ENCODE data around the gene CRYBG3. TPM values are rescaled to one million over a fixed set of nuclear protein-coding genes. Genes with fewer than 3 reads are reported as not detected.

Gene CRYBG3
- total RNA-seq, 1 donor from 2014 or later, result 13.5 TPM

- DNase-seq (ENCODE audit: extremely low spot score, unreplicated experiment), result no peak
- TF ChIP-seq CTCF (conservative IDR thresholded peaks at IDR 0.05), result no peak
- no peak overlapping the region for H3K27ac Mint-ChIP-seq
- no peaks in the 10 kb centered on the region for H3K36me3 Mint-ChIP-seq
- no peaks in the 10 kb centered on the region for H3K4me1 Mint-ChIP-seq (ENCODE audit: unreplicated experiment)
- no peaks in the 10 kb centered on the region for H3K9me3 Mint-ChIP-seq
- H3K4me3 Mint-ChIP-seq, result no peak overlapping the region
- no peaks in the 10 kb centered on the region for H3K27me3 Mint-ChIP-seq
These were observed 168.9 kb downstream of the CRYBG3 start for GRCh38 chr3:97990624-97991292.

- no peak for TF ChIP-seq CTCF (conservative IDR thresholded peaks at IDR 0.05)
- DNase-seq (ENCODE audit: extremely low spot score, unreplicated experiment), result no peak
- Mint-ChIP-seq H3K36me3 (no peaks in the 10 kb centered on the region), H3K4me3 (no peak overlapping the region), H3K27me3 (no peaks in the 10 kb centered on the region), H3K27ac (no peak overlapping the region), H3K4me1 (ENCODE audit: unreplicated experiment) (no peaks in the 10 kb centered on the region), H3K9me3 (no peaks in the 10 kb centered on the region)
These were observed 169.5 kb downstream of the CRYBG3 start for GRCh38 chr3:97991293-97991682.

GRCh38 chr3:97992547-97993173, 170.8 kb downstream of the CRYBG3 start:
- no peaks in the 10 kb centered on the region for H3K27me3 Mint-ChIP-seq
- no peaks in the 10 kb centered on the region for H3K9me3 Mint-ChIP-seq
- no peaks in the 10 kb centered on the region for H3K4me1 Mint-ChIP-seq (ENCODE audit: unreplicated experiment)
- H3K36me3 Mint-ChIP-seq, result no peaks in the 10 kb centered on the region
- H3K27ac Mint-ChIP-seq, result no peak overlapping the region
- H3K4me3 Mint-ChIP-seq, result no peak overlapping the region
- TF ChIP-seq CTCF (conservative IDR thresholded peaks at IDR 0.05), result no peak
- DNase-seq (ENCODE audit: extremely low spot score, unreplicated experiment), result no peak

- TF ChIP-seq CTCF (conservative IDR thresholded peaks at IDR 0.05), result no peak
- Mint-ChIP-seq H3K27ac (no peak overlapping the region), H3K9me3 (no peaks in the 10 kb centered on the region), H3K27me3 (no peaks in the 10 kb centered on the region), H3K36me3 (no peaks in the 10 kb centered on the region), H3K4me1 (ENCODE audit: unreplicated experiment) (no peaks in the 10 kb centered on the region), H3K4me3 (no peak overlapping the region)
- DNase-seq (ENCODE audit: extremely low spot score, unreplicated experiment), result no peak
These were observed 171.7 kb downstream of the CRYBG3 start for GRCh38 chr3:97993526-97993925.

- no peaks in the 10 kb centered on the region for H3K36me3 Mint-ChIP-seq
- no peaks in the 10 kb centered on the region for H3K4me1 Mint-ChIP-seq (ENCODE audit: unreplicated experiment)
- no peak overlapping the region for H3K4me3 Mint-ChIP-seq
- H3K9me3 Mint-ChIP-seq, result no peaks in the 10 kb centered on the region
- no peaks in the 10 kb centered on the region for H3K27me3 Mint-ChIP-seq
- TF ChIP-seq CTCF (conservative IDR thresholded peaks at IDR 0.05), result no peak
- no peak overlapping the region for H3K27ac Mint-ChIP-seq
- no peak for DNase-seq (ENCODE audit: extremely low spot score, unreplicated experiment)
These were observed 172.6 kb downstream of the CRYBG3 start for GRCh38 chr3:97994328-97994945.

Other genes starting within 250 kb of the CRYBG3 start
- gene ARL6, start 57.3 kb upstream of the CRYBG3 start, total RNA-seq (ENCODE audit: low replicate concordance), result 5.6 and 6.0 TPM in 2 replicates
- gene RIOX2, start 150.4 kb downstream of the CRYBG3 start, total RNA-seq (ENCODE audit: low replicate concordance), result 22.3 and 27.9 TPM in 2 replicates
- gene GABRR3, start 213.3 kb downstream of the CRYBG3 start, total RNA-seq (ENCODE audit: low replicate concordance), result not detected in 2 replicates